ENCODE measurements around the gene SMIM13.
"Not testable (repeated sequence)": the region's sequence is repeated elsewhere in the genome, so short reads cannot be mapped to it uniquely, and the experiment has no call there.

The SMIM13 gene

DNA sequence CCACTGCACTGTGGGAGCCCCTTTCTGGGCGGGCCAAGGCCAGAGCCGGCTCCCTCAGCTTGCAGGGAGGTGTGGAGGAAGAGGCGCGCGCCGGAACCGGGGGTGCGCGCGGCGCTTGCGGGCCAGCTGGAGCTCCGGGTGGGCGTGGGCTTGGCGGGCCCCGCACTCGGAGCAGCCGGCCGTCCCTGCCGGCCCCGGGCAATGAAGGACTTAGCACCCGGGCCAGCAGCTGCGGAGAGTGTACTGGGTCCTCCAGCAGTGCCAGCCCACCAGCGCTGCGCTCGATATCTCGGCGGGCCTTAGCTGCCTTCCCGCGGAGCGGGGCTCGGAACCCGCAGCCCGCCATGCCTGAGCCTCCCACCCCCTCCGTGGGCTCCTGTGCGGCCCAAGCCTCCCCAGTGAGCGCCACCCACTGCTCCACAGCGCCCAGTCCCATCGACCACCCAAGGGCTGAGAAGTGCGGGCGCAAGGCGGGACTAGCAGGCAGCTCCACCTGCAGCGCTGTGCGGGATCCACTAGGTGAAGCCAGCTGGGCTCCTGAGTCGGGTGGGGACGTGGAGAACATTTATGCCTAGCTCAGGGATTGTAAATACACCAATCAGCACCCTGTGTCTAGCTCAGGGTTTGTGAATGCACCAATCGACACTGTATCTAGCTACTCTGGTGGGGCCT is 6.4 kb upstream of the SMIM13 start:
- not testable (repeated sequence) for H3K9me3 ChIP-seq (ENCODE audit: control insufficient read depth, low read length); H3K4me3 ChIP-seq (ENCODE audit: low read length); H3K4me1 ChIP-seq (ENCODE audit: control insufficient read depth, insufficient read depth, low read length); H3K27me3 ChIP-seq (ENCODE audit: control insufficient read depth, insufficient read depth, low read length); H3K36me3 ChIP-seq (ENCODE audit: control insufficient read depth, insufficient read depth, low read length); H3K9ac ChIP-seq (ENCODE audit: low read length)

DNA sequence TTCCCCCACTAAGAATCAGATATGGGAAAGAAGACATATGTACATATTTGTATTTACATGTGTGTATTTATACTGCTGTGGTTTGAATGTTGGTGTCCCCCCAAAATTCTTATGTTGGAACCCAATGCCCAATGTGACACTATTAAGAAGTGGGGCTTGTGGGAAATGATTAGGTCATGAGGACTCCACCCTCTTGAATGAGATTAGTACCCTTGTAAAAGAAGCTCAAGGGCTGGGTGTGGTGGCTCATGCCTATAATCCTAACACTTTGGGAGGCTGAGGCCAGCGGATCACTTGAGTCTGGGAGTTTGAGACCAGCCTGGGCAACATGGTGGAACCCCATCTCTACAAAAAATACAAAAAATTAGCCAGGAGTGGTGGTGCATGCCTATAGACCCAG is 3.9 kb upstream of the SMIM13 start:
- Histone ChIP-seq H3K4me3 (ENCODE audit: low read length) (no peak overlapping the region), H3K9ac (ENCODE audit: low read length) (no peak overlapping the region)

DNA sequence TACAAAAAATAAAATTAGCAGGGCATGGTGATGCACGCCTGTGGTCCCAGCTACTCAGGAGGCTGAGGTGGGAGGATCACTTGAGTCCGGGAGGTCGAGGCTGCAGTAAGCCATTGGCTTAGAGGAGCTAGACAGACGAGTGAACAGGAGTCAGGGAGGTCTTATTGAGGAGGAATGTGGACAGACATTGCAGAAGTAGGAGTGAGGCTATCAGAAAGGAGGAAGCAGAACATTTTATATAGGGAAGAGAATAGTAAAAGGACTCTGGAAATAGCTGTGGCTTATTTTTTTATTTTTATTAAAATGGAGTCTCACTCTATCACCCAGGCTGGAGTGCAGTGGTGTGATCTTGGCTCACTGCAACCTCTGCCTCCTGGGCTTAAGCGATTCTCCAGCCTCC is 2.5 kb upstream of the SMIM13 start:
- not testable (repeated sequence) for H3K4me3 ChIP-seq (ENCODE audit: low read length); H3K9me3 ChIP-seq (ENCODE audit: control insufficient read depth, low read length); H3K9ac ChIP-seq (ENCODE audit: low read length); H3K36me3 ChIP-seq (ENCODE audit: control insufficient read depth, insufficient read depth, low read length); H3K4me1 ChIP-seq (ENCODE audit: control insufficient read depth, insufficient read depth, low read length); H3K27me3 ChIP-seq (ENCODE audit: control insufficient read depth, insufficient read depth, low read length)

More for the DNA sequence above, 3.9 kb upstream of the SMIM13 start:
- Histone ChIP-seq H3K36me3 (ENCODE audit: control insufficient read depth, insufficient read depth, low read length) (no peaks in the 10 kb centered on the region), H3K27me3 (ENCODE audit: control insufficient read depth, insufficient read depth, low read length) (no peaks in the 10 kb centered on the region), H3K9me3 (ENCODE audit: control insufficient read depth, low read length) (no peaks in the 10 kb centered on the region), H3K4me1 (ENCODE audit: control insufficient read depth, insufficient read depth, low read length) (no peaks in the 10 kb centered on the region)

DNA sequence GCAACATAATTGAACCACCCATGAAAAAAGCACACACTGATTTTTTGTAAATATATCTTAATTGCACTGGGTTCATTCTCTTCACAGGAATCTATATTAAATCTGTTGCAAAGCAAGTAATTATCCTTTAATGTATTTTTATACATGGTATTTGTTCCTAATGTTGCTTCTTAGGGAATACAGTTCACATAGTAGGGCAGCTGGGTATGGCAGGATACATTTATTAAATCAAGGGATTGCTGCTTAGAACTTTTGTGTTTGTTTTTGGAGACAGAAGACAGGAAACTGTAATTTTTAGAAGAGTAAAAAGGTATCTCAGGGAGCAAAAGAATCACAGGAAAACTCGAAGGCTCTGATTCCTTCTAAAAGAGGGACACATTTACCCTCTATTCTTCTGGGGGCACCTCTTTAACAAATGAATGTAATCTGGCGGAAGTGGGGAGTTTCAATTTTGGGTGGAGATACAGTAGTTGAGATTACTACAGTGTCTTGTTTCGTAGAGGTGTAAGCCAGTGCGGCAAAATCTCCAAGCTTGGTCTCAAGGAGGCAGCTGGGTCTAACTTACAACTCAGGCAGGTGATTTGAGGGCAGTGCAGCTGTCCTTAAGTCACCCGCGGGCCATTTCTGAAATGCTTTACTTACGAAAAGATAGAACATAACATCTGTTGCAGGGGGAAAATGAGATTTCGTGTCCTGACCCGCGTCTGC is 812 bp upstream of the SMIM13 start:
- Histone ChIP-seq H3K36me3 (ENCODE audit: control insufficient read depth, insufficient read depth, low read length) (no peaks in the 10 kb centered on the region), H3K27me3 (ENCODE audit: control insufficient read depth, insufficient read depth, low read length) (no peaks in the 10 kb centered on the region), H3K9ac (ENCODE audit: low read length) (peak overlapping the region; percentile 79)

DNA sequence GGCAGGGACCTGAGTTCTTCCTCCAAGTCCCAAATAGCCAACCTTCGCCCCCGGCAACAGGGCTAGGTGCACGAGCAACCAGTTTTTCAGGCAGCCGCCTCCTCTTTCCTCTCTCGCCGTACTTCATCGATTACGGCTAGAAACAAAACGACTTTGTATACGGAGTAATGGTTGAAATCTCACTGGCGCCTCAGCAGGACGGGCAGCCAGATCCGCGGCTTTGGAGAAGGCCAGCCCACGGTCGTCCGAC is 333 bp upstream of the SMIM13 start:
- Histone ChIP-seq H3K4me1 (ENCODE audit: control insufficient read depth, insufficient read depth, low read length) (no peaks in the 10 kb centered on the region), H3K36me3 (ENCODE audit: control insufficient read depth, insufficient read depth, low read length) (no peaks in the 10 kb centered on the region), H3K9ac (ENCODE audit: low read length) (peak overlapping the region; percentile 79)

More for the DNA sequence above, 812 bp upstream of the SMIM13 start:
- Histone ChIP-seq H3K4me1 (ENCODE audit: control insufficient read depth, insufficient read depth, low read length) (no peaks in the 10 kb centered on the region), H3K9me3 (ENCODE audit: control insufficient read depth, low read length) (no peaks in the 10 kb centered on the region), H3K4me3 (ENCODE audit: low read length) (peak overlapping the region; percentile 74)

DNA sequence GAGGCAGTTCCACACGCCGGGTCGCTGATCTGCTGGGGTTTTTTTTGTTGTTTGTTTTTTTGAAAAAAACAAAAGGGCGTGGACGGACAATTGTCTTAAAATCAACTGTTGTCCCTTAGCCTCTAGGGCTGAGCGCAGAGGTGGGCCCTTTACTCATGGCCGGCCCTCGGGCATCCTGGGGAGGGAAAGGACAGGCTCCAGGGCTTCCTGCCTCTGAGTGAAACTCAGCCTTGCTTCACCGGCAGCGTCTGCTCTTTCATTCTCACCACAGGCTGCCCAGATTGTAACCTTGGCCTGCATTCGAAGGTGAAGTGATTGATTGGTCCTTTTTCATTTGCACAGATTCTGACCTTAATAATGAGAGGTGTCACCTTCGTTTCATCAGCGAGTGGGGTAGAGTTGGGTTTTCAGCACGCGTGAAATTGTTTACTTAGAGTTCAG is 797 bp downstream of the SMIM13 start:
- H3K4me3 ChIP-seq (ENCODE audit: low read length): peak overlapping the region; percentile 38
- no peaks in the 10 kb centered on the region for H3K36me3 ChIP-seq (ENCODE audit: control insufficient read depth, insufficient read depth, low read length)
- no peaks in the 10 kb centered on the region for H3K9me3 ChIP-seq (ENCODE audit: control insufficient read depth, low read length)
- no peaks in the 10 kb centered on the region for H3K27me3 ChIP-seq (ENCODE audit: control insufficient read depth, insufficient read depth, low read length)
- peak overlapping the region; percentile 72 for H3K9ac ChIP-seq (ENCODE audit: low read length)
- no peaks in the 10 kb centered on the region for H3K4me1 ChIP-seq (ENCODE audit: control insufficient read depth, insufficient read depth, low read length)

More for the DNA sequence above, 333 bp upstream of the SMIM13 start:
- H3K27me3 ChIP-seq (ENCODE audit: control insufficient read depth, insufficient read depth, low read length): no peaks in the 10 kb centered on the region
- H3K9me3 ChIP-seq (ENCODE audit: control insufficient read depth, low read length): no peaks in the 10 kb centered on the region
- peak overlapping the region; percentile 74 for H3K4me3 ChIP-seq (ENCODE audit: low read length)

DNA sequence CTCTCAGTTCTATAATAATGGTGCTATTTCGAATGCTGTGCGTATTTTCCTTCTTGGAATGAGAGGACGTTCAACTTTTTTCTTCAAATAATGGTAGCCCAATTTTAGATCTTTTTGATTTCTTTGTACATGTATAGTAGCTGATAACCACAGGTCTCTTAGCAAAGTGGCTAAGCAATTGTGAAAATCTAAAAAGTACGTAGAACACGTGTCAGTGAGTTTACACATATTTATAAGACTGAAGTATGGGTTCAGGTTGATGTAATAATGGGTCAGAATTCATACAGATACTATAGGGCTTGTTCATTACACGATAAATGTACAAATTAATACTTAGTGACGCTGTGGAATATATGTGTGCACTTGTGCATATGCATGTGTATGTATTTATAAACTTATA is 1.3 kb downstream of the SMIM13 start:
- H3K9ac ChIP-seq (ENCODE audit: low read length): peak overlapping the region; percentile 72

DNA sequence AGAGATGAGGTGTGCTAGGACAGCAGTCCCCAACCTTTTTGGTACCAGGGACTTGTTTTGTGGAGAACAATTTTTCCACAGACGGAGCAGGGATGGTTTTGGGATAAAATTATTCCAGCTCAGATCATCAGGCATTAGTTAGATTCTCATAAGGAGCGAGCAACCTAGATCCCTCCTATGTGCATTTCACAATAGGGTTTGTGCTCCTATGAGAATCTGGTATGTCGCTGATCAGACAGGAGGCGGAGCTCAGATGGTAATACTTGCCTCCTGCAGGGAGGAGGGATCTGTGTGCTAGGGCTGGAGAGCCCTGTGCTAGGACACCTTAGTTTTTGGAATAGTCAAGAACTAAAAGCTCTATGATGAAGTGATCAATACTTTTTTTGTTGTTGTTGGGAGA is 2.5 kb downstream of the SMIM13 start:
- no peaks in the 10 kb centered on the region for H3K27me3 ChIP-seq (ENCODE audit: control insufficient read depth, insufficient read depth, low read length)
- no peaks in the 10 kb centered on the region for H3K36me3 ChIP-seq (ENCODE audit: control insufficient read depth, insufficient read depth, low read length)
- no peak overlapping the region for H3K4me3 ChIP-seq (ENCODE audit: low read length)
- H3K9me3 ChIP-seq (ENCODE audit: control insufficient read depth, low read length): no peaks in the 10 kb centered on the region
- no peaks in the 10 kb centered on the region for H3K4me1 ChIP-seq (ENCODE audit: control insufficient read depth, insufficient read depth, low read length)
- no peak overlapping the region for H3K9ac ChIP-seq (ENCODE audit: low read length)

More for the DNA sequence above, 1.3 kb downstream of the SMIM13 start:
- no peaks in the 10 kb centered on the region for H3K4me1 ChIP-seq (ENCODE audit: control insufficient read depth, insufficient read depth, low read length)
- H3K4me3 ChIP-seq (ENCODE audit: low read length): no peak overlapping the region
- no peaks in the 10 kb centered on the region for H3K27me3 ChIP-seq (ENCODE audit: control insufficient read depth, insufficient read depth, low read length)
- no peaks in the 10 kb centered on the region for H3K36me3 ChIP-seq (ENCODE audit: control insufficient read depth, insufficient read depth, low read length)
- no peaks in the 10 kb centered on the region for H3K9me3 ChIP-seq (ENCODE audit: control insufficient read depth, low read length)

DNA sequence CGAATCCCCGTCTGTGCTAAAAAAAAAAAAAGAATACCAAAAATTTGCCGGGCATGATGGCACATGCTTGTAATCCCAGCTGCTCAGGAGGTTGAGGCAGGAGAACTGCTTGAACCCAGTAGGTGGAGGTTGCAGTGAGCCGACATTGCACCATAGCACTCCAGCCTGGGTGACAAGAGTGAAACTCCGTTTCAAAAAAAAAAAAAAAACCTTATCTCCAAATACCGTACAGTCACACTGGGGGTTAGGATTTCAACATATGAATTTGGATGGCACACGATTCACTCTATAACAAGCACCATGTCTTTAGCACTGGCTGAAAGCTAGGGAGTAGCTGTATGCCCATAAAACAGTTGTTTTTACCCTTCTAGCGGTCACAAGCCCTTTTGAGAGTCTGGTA is 3.8 kb downstream of the SMIM13 start:
- no peaks in the 10 kb centered on the region for H3K4me1 ChIP-seq (ENCODE audit: control insufficient read depth, insufficient read depth, low read length)
- no peak overlapping the region for H3K4me3 ChIP-seq (ENCODE audit: low read length)
- no peaks in the 10 kb centered on the region for H3K27me3 ChIP-seq (ENCODE audit: control insufficient read depth, insufficient read depth, low read length)
- no peaks in the 10 kb centered on the region for H3K9me3 ChIP-seq (ENCODE audit: control insufficient read depth, low read length)
- no peaks in the 10 kb centered on the region for H3K36me3 ChIP-seq (ENCODE audit: control insufficient read depth, insufficient read depth, low read length)
- no peak overlapping the region for H3K9ac ChIP-seq (ENCODE audit: low read length)

DNA sequence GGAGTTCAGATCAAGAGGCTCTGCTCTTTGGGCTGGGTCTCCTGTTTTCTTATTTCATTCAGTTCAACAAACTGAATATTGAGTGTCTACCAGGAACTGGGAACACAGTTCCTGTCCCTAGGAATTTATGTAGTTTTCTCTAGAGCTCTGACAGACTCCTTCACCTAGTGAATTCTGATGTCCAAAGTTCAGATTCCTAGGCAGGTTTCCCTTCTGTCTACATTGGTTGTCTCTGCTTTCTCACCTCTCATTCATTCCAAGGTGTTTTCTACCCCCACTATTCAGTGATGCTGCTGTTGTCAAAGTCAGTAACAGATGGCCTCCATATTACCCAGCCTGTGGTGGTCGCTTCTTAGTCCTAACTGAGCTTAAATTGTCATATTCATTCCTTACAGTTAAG is 4.4 kb downstream of the SMIM13 start:
- H3K9me3 ChIP-seq (ENCODE audit: control insufficient read depth, low read length): no peaks in the 10 kb centered on the region
- H3K27me3 ChIP-seq (ENCODE audit: control insufficient read depth, insufficient read depth, low read length): no peaks in the 10 kb centered on the region
- no peaks in the 10 kb centered on the region for H3K36me3 ChIP-seq (ENCODE audit: control insufficient read depth, insufficient read depth, low read length)
- no peaks in the 10 kb centered on the region for H3K4me1 ChIP-seq (ENCODE audit: control insufficient read depth, insufficient read depth, low read length)
- H3K4me3 ChIP-seq (ENCODE audit: low read length): no peak overlapping the region
- no peak overlapping the region for H3K9ac ChIP-seq (ENCODE audit: low read length)

DNA sequence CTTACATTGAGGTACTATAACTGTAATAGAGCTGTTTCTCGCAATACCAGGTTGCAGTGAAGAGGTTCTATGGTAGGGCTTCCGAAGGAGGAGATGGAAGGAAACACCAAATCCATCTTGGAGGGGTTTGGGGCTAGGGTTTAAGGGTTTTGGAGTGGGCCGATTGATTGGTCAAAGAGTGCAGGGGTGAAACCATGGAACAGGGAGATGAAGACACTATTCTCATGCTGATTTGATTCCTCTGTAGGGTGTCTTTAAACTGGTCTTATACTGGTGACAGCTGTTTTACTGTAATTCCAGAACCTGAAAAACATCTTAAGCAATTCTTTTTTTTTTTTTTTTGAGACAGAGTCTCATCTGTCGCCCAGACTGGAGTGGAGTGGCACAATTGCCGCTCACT is 7.8 kb downstream of the SMIM13 start:
- H3K9me3 ChIP-seq (ENCODE audit: control insufficient read depth, low read length): no peaks in the 10 kb centered on the region
- no peak overlapping the region for H3K4me3 ChIP-seq (ENCODE audit: low read length)

DNA sequence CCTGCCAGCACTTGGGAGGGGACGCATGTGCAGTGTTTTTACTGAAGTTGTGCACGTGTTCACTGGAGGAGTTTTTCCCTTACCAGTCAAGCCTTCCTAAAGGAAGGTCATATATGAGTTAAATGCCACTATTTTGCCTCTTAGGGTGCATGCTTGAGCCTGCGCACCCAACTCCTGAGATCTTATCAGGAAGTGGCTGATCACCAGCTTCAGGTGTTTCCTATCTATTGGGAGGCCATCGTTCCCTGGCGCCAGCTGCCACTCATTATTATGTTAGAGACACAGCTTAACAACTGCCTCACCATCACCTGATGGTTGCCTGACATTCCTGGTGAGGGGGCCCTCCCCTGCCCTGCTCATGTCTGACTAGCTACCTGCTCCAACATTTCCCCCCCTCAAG is 9.4 kb downstream of the SMIM13 start:
- no peaks in the 10 kb centered on the region for H3K9me3 ChIP-seq (ENCODE audit: control insufficient read depth, low read length)
- H3K4me1 ChIP-seq (ENCODE audit: control insufficient read depth, insufficient read depth, low read length): no peaks in the 10 kb centered on the region
- no peak overlapping the region for H3K4me3 ChIP-seq (ENCODE audit: low read length)
- no peaks in the 10 kb centered on the region for H3K27me3 ChIP-seq (ENCODE audit: control insufficient read depth, insufficient read depth, low read length)
- H3K36me3 ChIP-seq (ENCODE audit: control insufficient read depth, insufficient read depth, low read length): no peaks in the 10 kb centered on the region
- H3K9ac ChIP-seq (ENCODE audit: low read length): no peak overlapping the region

More for the DNA sequence above, 7.8 kb downstream of the SMIM13 start:
- no peak overlapping the region for H3K9ac ChIP-seq (ENCODE audit: low read length)
- no peaks in the 10 kb centered on the region for H3K4me1 ChIP-seq (ENCODE audit: control insufficient read depth, insufficient read depth, low read length)
- H3K27me3 ChIP-seq (ENCODE audit: control insufficient read depth, insufficient read depth, low read length): no peaks in the 10 kb centered on the region
- H3K36me3 ChIP-seq (ENCODE audit: control insufficient read depth, insufficient read depth, low read length): no peaks in the 10 kb centered on the region

All from mucosa of stomach (tissue), 1 donor.